GM20000 (cell line): ENCODE measurements around the gene CCNH.

Experiments used
- DNase-seq: peaks from one replicate; pipeline ENCODE4 v3.0.0; 2012; ENCODE audit warnings: low spot score
- TF ChIP-seq, protein P1 (sequence below): IDR thresholded peaks from 2 replicates; pipeline ENCODE4 v1.5.1; 2012; ENCODE audit warnings: mild to moderate bottlenecking, control low read depth; ENCODE audit errors: extremely low read depth, missing control alignments

Gene CCNH

DNA sequence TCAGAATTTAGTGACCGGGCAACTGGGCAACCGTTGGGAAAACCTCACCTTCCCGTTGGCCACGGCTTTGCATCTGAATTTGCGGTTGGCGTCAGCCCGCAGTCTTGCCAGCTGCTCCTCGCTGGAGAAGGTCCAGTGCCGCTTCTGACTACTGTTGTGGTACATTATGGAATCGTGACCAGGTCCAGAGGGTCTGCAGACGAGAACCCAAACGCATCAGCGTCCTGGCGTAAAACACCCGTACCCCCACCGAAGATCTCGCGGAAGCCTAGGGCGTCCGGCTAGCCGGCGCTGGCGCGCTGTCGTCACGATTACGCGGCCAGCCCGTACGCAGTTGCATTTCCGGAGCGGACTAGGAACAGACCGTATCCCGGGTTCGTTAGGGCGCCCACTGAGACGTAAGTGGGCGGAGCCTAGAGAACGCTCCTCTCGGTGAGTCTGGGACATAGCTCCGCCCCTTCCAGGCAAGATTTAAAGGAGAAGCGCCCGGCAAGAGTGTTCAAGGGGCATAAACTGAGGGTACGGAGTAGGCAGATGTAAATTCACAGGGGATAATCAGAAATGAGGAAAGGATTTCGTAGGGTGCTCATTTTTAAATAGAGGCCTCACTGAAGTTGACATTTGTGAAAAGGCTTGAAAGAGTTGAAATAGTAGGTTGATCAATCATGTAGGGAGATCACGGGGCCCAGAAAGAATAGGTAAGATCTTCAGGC is at the start of gene CCNH:
CCNH (minus strand) TSS at position 301 of the 713 bp plus-strand sequence; CDS start at position 165, 136 bp downstream.
- TF ChIP-seq, protein P1, sequence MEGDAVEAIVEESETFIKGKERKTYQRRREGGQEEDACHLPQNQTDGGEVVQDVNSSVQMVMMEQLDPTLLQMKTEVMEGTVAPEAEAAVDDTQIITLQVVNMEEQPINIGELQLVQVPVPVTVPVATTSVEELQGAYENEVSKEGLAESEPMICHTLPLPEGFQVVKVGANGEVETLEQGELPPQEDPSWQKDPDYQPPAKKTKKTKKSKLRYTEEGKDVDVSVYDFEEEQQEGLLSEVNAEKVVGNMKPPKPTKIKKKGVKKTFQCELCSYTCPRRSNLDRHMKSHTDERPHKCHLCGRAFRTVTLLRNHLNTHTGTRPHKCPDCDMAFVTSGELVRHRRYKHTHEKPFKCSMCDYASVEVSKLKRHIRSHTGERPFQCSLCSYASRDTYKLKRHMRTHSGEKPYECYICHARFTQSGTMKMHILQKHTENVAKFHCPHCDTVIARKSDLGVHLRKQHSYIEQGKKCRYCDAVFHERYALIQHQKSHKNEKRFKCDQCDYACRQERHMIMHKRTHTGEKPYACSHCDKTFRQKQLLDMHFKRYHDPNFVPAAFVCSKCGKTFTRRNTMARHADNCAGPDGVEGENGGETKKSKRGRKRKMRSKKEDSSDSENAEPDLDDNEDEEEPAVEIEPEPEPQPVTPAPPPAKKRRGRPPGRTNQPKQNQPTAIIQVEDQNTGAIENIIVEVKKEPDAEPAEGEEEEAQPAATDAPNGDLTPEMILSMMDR, result no peak
- DNase-seq, result peak; percentile 90

DNA sequence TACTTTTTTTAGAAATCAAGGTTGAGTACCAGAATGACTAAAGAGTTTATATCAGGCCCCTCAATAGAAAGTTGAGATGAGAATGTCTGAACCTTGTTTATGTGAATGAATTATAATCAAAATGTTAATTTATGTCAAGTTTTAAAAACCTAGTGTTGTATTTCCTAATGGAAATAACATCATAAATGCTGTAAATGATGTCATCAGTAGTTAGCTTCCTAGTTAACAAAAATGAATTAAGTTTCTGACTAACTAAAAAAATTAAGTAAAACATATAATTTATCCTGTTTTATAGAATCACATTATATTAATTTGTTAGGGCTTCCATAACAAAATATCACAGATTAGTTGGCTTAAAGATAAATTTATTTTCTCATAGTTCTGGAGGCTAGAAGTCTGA is 45.0 kb upstream of the CCNH start:
- TF ChIP-seq, protein P1, result no peak
- no peak for DNase-seq

DNA sequence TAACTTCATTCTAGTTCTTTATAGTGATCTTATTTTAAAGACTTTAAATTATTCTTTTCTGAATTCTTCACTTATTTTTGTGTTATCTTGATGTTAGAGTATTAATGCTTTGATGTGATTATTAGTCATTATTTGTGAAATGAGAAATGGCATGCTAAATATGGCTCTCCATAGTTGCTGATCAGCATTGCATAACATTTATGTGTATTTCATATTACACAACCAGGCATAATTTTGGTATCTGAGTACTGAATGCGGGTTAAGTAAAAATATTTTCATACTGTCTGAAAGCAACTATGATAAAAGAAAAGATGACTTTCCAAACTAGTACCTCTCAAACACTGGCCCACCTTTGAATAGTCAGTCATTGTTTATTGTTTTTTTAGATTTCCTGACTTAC is 41.1 kb upstream of the CCNH start:
- TF ChIP-seq, protein P1, result no peak
- DNase-seq, result no peak

DNA sequence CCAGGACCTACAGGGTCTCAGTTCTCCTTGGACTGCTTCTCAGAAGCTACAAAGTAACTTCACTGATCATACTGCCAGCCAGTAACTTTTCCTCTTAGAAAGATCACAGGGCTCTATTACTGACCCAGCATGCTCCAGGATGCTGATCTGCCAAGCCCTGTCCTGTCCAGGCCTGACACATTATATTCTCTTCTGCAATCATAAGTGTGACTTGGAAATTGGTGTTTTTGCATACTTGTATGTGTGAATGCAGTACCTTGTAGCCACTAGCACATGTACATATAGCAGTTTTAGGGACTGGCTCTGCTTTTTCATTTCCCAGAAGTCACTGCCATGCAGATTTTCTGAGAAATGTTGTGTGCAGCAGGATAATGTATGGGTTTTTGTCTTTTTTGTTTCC is 40.1 kb upstream of the CCNH start:
- TF ChIP-seq, protein P1, result no peak
- DNase-seq, result no peak

DNA sequence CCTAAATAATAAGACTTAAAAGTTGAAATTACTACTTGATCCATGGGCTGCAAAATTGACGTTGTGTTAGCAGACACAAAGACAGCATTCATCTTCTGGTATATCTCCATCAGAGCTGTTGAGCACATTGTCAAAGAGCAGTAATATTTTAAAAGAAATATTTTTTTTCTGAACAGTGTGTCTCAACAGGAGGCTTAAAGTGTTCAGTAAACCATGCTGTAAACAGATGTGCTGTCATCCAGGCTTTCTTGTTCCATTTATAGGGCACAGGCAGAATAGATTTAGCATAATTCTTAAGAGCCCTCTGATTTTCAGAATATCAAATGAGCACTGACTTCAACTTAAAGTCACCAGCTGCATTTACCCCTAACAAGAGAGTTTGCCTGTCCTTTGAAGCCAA is 29.7 kb upstream of the CCNH start:
- TF ChIP-seq, protein P1, result no peak
- DNase-seq, result no peak

DNA sequence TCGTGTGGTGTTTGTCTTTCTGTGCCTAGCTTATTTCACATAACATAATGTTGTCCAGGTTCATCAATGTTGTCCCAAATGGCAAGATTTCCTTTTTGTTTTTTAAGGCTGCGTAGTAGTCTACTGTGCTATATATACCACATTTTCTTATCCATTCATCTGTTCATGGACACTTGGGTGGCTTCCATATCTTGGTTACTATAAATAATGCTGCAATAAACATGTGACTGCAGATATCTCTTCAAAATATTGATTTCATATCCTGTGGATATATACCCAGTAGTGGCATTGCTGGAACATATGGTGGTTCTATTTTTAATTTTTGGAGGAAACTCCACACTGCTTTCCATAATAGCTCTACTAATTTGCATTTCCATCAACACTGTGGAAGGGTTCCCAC is 25.5 kb upstream of the CCNH start:
- no peak for DNase-seq
- TF ChIP-seq, protein P1, result no peak

DNA sequence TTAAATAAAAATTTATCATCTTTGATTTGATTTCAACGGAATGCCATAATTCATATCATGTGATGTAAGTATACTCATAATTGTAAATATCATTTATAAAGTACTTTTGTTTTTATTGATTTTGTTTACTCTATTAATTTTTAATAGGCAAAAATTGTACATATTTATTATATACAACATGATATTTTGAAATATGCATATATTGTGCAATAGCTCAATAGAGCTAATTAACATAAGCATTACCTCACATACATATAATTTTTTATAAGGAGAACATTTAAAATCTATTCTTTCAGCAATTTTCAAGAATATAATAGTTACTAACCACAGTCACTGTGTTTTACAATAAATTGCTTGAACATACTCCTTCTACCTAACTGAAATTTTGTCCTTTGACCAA is 25.0 kb upstream of the CCNH start:
- DNase-seq, result no peak
- TF ChIP-seq, protein P1, result no peak
